ENCODE data around the gene GRM5.

DNA sequence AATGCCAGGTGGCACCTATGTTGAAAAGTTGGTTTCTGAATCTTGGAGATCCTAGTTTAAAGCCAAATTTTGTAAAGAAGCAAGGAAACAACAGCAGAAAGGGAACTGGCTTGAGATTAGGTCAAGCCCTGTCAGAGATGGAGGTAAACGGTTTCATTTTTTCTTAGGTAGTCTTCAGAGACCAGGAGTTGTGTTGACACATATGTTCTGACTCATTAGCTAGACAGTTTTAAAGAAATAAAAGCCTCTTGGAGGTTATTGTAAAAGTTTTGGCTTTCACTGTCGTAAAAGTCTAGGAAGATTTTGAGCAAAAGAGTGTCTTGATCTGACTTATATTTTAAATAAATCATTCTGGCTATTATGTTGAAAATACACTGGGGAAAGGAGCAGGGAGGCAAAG is 576.8 kb downstream of the GRM5 start:
- TF ChIP-seq CTCF (IDR thresholded peaks at IDR 0.05) (no peak), ZFX (IDR thresholded peaks at IDR 0.05; ENCODE audit: borderline replicate concordance) (no peak)
